Activated B cell treated with CpG ODN at 0.5 μM for 24 hours (primary cell): Measurements from ENCODE around the gene ANKRD1. TPM values are rescaled to one million over a fixed set of nuclear protein-coding genes. Genes with fewer than 3 reads are reported as not detected.
"Not testable (repeated sequence)": the region's sequence is repeated elsewhere in the genome, so short reads cannot be mapped to it uniquely, and the experiment has no call there.

ENCODE experiments used
- ATAC-seq: fragments of 200-7000 bp; cut with Tn5 transposase; one replicate; pipeline ENCODE4 v1.10.0; 2021; ENCODE audit warnings: low read depth, mild to moderate bottlenecking, moderate library complexity
- CTCF ChIA-PET: fragments of 350-600 bp; sonication (Branson Sonifier 250); formaldehyde crosslinking; loops from one replicate; lab custom pipeline; 2021; ENCODE audit warnings: antibody characterized with exemption; lab: Charles Lee
- POLR2A ChIA-PET: fragments of 350-600 bp; sonication (Branson Sonifier 250); formaldehyde crosslinking; loops from one replicate; lab custom pipeline; 2021; ENCODE audit warnings: antibody characterized with exemption; lab: Charles Lee
- DNase-seq: peaks from one replicate; pipeline ENCODE4 v3.0.0; 2022
- H3K27ac Mint-ChIP-seq: one replicate; pipeline ENCODE4 v1.8.0; 2020; ENCODE audit warnings: mixed read lengths
- H3K27me3 Mint-ChIP-seq: one replicate; pipeline ENCODE4 v1.8.0; 2021; ENCODE audit warnings: mixed read lengths
- H3K36me3 Mint-ChIP-seq: one replicate; pipeline ENCODE4 v1.8.0; 2021; ENCODE audit warnings: low read depth, mixed read lengths
- H3K4me1 Mint-ChIP-seq: one replicate; pipeline ENCODE4 v1.8.0; 2021; ENCODE audit warnings: mixed read lengths
- H3K4me3 Mint-ChIP-seq: one replicate; pipeline ENCODE4 v1.8.0; 2020; ENCODE audit warnings: mild to moderate bottlenecking, mixed read lengths
- H3K9me3 Mint-ChIP-seq: one replicate; pipeline ENCODE4 v1.8.0; 2020; ENCODE audit warnings: mixed read lengths
- intact Hi-C: fragments of 100-400 bp; cut with micrococcal nuclease; formaldehyde crosslinking; loops from one replicate; pipeline ENCODE4 v1.15.1; 2024
- total RNA-seq: library from RNA; stranded (reverse); gene quantifications from 2 replicates; pipeline ENCODE4 v1.2.3, GENCODE V29; 2022
- TF ChIP-seq, protein P1 (sequence below): fragments of 200-600 bp; IDR thresholded peaks from one replicate; pipeline ENCODE4 v1.8.0; 2022; ENCODE audit warnings: antibody characterized with exemption, mild to moderate bottlenecking

Gene ANKRD1
- total RNA-seq, 1 donor from 2014 or later = not detected

DNA sequence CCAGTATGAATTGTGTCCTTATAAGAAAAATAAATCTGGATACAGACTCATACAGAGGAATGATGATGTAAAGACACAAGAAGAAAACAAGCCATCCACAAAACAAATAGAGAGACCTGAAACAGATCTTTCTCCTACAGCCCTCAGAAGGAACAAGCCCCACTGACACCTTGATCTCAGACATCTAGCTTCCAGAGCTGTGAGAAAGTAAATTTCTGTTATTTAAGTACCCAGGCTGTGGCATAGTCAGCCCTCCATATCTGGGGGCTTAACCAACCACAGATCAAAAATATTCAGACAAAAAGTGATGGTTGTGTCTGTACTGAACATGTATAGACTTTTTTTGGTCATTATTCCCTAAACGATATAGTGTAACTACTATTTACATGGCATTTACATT, 23.9 kb upstream of the ANKRD1 start:
- DNase-seq (no peak), ATAC-seq (no peak)
- Mint-ChIP-seq H3K4me3 (no peak overlapping the region), H3K27me3 (no peaks in the 10 kb centered on the region), H3K4me1 (no peaks in the 10 kb centered on the region), H3K9me3 (no peaks in the 10 kb centered on the region), H3K27ac (no peak overlapping the region), H3K36me3 (no peaks in the 10 kb centered on the region)
- intact Hi-C loops = no loop called here
- TF ChIP-seq, protein P1, sequence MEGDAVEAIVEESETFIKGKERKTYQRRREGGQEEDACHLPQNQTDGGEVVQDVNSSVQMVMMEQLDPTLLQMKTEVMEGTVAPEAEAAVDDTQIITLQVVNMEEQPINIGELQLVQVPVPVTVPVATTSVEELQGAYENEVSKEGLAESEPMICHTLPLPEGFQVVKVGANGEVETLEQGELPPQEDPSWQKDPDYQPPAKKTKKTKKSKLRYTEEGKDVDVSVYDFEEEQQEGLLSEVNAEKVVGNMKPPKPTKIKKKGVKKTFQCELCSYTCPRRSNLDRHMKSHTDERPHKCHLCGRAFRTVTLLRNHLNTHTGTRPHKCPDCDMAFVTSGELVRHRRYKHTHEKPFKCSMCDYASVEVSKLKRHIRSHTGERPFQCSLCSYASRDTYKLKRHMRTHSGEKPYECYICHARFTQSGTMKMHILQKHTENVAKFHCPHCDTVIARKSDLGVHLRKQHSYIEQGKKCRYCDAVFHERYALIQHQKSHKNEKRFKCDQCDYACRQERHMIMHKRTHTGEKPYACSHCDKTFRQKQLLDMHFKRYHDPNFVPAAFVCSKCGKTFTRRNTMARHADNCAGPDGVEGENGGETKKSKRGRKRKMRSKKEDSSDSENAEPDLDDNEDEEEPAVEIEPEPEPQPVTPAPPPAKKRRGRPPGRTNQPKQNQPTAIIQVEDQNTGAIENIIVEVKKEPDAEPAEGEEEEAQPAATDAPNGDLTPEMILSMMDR = no peak
- ChIA-PET CTCF (interaction anchor here (0.5 kb wide), 1 partner anchor 14 kb away, joined by 3 read pairs; no protein-coding TSS in a partner anchor), POLR2A (no interaction called here)

DNA sequence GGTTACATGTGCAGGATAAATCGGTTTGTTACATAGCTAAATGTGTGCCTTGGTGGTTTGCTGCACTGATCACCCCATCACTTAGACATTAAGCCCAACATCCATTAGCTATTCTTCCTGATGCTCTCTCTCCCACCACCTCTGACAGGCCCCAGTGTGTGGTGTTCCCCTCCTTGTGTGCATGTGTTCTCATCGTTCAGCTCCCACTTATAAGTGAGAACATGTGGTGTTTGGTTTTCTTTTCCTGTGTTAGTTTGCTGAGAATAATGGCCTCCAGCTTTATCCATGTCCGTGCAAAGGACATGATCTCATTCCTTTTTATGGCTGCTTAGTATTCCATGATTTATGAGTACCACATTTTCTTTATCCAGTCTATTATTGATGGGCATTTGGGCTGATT, 22.1 kb upstream of the ANKRD1 start:
- H3K27ac Mint-ChIP-seq, H3K36me3 Mint-ChIP-seq, POLR2A ChIA-PET, intact Hi-C loops, H3K9me3 Mint-ChIP-seq, H3K27me3 Mint-ChIP-seq, CTCF ChIA-PET, DNase-seq, ATAC-seq, H3K4me1 Mint-ChIP-seq, H3K4me3 Mint-ChIP-seq: not testable (repeated sequence)

DNA sequence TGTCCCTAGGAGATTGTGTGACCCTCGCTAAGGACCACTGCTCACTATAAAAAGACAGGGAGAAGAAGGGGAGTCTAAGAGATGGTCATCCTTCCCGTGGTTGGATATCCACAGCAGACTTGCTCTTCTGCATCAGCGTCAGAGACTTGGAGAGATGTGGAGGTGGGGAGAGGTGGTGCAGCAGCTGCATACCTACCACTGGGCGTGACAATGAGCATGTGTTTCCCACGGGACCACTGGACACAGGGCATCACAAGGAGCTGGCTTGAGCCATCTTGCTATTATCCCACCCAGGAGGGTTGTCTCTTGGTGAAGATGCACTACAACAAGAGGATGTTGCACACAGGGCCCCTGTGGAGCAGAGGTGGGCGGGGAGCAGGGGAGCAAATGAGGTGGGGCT, 18.8 kb upstream of the ANKRD1 start:
- intact Hi-C loops = no loop called here
- POLR2A ChIA-PET = no interaction called here
- CTCF ChIA-PET = no interaction called here
- no peak for ATAC-seq
- H3K36me3 Mint-ChIP-seq = no peaks in the 10 kb centered on the region
- TF ChIP-seq, protein P1 = no peak
- no peak overlapping the region for H3K27ac Mint-ChIP-seq
- no peak overlapping the region for H3K4me3 Mint-ChIP-seq
- DNase-seq = no peak
- H3K9me3 Mint-ChIP-seq = no peaks in the 10 kb centered on the region
- H3K4me1 Mint-ChIP-seq = peaks cover 3% of the 10 kb centered on the region
- no peaks in the 10 kb centered on the region for H3K27me3 Mint-ChIP-seq

DNA sequence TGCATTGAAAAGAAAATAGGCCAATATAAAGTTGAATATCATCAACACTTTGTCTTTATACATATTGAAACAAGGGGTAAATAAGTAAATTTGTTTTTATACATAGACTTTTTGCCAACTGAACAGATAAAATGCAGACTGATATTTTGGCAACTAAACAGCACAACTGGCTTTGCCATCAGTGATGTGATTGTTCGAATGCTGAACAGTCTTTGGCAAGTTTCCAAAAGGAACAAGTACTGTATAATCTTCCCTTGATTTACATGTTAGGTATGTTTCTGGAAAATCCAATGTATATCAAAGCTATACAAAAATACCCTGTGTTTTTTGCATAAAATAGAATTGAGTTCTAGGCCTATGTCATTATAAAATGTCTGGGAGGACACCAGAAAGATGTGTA, 18.2 kb upstream of the ANKRD1 start:
- Mint-ChIP-seq H3K27me3 (no peaks in the 10 kb centered on the region), H3K9me3 (no peaks in the 10 kb centered on the region), H3K4me3 (no peak overlapping the region), H3K27ac (no peak overlapping the region), H3K4me1 (peaks cover 3% of the 10 kb centered on the region), H3K36me3 (no peaks in the 10 kb centered on the region)
- ATAC-seq (no peak), DNase-seq (no peak)
- CTCF ChIA-PET = no interaction called here
- intact Hi-C loops = no loop called here
- POLR2A ChIA-PET = no interaction called here
- TF ChIP-seq, protein P1 = no peak

DNA sequence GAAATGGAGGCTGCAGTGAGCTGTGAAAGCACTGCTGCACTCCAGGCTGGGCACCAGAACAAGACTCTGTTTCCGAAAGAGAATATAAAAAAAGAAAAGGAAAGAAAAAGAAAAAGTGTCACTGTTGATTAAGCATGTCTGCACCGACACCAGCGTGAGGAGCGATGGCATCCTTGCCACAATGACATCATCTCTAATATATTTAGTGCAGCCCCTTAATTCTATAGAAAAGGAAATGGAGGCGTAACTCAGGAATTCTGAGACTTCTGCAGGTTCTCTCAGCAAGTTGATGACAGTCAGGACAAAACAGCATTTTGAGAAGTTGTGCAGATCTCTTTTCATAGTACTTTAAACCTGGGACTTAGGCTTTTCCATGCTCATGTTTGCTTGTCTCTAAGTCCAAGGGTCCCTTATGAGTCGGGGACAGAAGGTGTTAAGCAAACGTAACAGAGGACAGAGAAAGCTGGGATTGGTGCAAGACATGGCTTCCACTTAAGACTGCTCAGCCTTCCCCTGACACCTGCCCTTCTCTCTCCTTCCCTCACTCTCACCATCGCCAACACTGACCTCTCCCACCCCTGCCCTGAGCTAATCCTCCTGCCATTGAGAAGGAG, 16.9 kb upstream of the ANKRD1 start:
- ChIA-PET CTCF (interaction anchor here (1.1 kb wide), 1 partner anchor 10 kb away, joined by 3 read pairs; no protein-coding TSS in a partner anchor), POLR2A (no interaction called here)
- no peak overlapping the region for H3K4me3 Mint-ChIP-seq
- intact Hi-C loops = no loop called here
- H3K9me3 Mint-ChIP-seq = no peaks in the 10 kb centered on the region
- TF ChIP-seq, protein P1 = no peak
- H3K4me1 Mint-ChIP-seq = peaks cover 3% of the 10 kb centered on the region
- no peak overlapping the region for H3K27ac Mint-ChIP-seq
- no peaks in the 10 kb centered on the region for H3K27me3 Mint-ChIP-seq
- no peaks in the 10 kb centered on the region for H3K36me3 Mint-ChIP-seq
- DNase-seq (no peak), ATAC-seq (no peak)

DNA sequence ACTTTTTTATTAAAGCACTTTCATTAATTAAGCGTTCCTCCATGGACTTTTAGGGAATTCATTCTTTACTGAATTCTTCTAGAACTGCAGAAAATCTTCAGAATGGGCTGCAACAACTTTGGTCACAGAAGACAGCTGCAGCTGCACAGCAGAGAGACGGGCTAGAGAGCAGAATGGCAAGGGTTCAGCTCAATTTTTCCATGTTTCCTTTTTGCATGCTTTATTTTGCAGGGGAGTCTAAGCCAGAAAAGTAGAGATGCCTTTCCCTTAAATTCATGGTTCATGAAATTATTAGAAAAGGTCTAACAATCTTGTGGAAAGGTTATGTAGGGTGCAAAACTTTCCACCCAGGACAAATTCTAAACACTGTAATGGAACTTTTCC, 15.4 kb upstream of the ANKRD1 start:
- CTCF ChIA-PET = interaction anchor here (0.7 kb wide), 1 partner anchor 25 kb away, joined by 3 read pairs; no protein-coding TSS in a partner anchor
- H3K27me3 Mint-ChIP-seq = no peaks in the 10 kb centered on the region
- H3K9me3 Mint-ChIP-seq = no peaks in the 10 kb centered on the region
- H3K27ac Mint-ChIP-seq = no peak overlapping the region
- H3K4me3 Mint-ChIP-seq = no peak overlapping the region
- TF ChIP-seq, protein P1 = no peak
- intact Hi-C loops = no loop called here
- no peak for ATAC-seq
- POLR2A ChIA-PET = no interaction called here
- no peak for DNase-seq
- H3K36me3 Mint-ChIP-seq = no peaks in the 10 kb centered on the region
- H3K4me1 Mint-ChIP-seq = peaks cover 3% of the 10 kb centered on the region
